Stimulated activated naive CD4-positive, alpha-beta T cell (primary cell): ENCODE measurements around the gene INPP1.

Experiments
- DNase-seq, 6 experiments: peaks; one replicate each; lab custom pipeline; 2025; lab: John Stamatoyannopoulos, UW

Gene INPP1

DNA sequence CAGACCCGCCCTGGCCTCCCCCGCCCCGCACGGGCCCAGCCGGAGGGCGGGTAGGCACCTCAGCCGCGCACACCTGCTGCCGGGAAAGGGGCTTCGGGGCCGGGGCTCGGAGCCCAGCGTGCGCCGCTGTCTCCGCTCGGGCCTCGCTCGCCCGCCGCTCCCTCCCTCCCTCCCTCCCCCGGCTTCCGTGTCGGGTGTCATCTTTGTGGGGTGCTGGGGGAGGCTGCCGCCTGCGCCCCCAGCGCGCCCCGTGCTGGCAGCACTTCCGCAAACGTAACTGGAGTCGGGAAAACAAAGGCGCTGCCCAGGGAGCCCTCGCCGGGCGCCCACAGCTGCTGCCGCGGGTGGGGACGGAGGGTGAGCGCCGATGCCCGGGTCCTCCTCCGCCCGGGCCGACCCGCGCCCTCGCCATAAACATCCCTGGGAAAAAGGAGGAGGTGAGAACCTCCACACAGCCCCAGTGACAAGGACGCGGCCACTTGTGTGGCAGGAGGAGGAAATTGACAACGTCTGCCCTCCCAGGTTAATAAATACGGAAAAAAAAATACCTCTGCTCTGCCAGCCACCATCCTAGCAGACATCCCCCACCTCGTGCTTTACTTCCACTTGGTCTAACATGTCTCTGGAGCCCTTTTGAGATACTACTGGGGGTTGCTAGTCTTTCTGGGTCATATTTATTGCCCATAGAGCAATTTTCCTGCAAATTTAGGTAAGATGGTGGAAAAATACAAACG is 65.3 kb downstream of the INPP1 start:
- peak; percentile 70 to 83 (median 75) for DNase-seq

DNA sequence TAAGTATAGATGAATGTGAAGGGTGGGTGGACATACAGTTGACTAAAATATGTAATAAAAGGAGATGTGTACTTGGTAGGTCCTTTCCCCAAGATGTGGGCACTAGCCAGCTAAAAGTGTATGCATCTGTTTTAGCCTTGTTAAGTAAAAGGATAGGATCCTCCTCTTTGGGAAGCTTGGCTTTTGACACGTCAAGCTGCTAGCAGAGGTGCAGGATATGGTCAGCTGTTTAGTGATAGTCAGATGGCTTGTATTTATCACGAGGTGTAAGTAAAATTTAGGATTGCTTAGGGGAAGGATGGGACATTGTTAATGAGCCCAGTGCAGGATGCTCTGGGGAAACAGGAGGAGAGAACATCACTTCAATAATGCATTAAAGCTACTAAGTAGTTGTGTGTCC is 66.2 kb downstream of the INPP1 start:
- no peak for DNase-seq

DNA sequence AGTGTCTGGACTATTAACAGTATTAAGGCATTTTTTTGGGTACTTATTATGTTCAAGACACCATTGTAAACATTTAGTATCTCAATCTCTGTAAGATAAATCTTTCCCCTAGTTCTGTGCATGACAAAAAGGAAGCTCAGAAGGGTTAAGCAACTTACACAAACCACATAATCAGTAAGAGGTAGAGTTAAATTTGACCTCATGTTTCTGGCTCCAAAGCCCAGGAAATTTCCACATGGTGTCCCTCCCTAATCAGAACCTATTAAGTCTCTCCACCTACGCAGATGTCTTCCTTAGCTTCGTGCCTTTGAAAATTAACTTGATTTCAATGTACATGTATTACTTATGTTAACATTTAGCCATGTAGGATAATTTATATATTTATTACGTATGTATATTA is 66.8 kb downstream of the INPP1 start:
- no peak for DNase-seq

DNA sequence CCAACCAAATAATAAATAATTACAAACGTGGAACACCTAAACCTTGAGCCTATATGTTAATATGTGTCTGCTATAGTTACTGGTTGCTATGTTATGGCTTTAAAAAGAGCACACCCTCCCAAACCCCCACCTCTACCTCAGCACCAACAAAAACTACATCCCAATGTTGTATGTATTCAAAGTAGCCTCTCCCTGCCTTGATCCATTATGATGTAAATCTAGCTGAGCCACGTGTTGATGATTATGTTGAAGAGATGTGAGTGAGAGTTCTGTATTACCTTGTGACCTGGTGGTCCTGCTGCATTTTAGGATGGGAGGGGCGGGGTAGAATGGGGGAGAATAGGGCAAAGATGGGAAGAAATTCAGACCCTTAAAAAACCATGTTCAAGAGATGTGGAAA is 69.6 kb downstream of the INPP1 start:
- no peak for DNase-seq

DNA sequence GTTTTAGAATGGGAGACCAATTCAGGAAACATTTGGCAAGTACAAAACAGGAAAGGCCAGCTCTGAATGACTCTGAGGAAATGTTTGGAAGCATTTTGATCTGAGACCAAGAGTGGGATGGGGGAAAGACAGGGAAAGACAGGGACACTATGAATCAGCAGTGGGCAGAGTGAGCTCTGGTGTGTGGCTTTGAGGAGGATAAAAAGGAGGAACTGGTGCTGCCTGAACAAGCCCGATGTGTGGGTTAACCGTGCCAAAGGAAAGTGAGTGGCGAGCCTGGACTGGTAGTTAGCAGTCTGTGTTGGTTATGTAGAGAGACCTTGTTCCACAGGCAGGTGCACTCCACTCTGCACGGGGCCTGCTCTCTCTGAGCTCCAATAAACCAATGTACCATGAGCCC is 70.0 kb downstream of the INPP1 start:
- DNase-seq: no peak

DNA sequence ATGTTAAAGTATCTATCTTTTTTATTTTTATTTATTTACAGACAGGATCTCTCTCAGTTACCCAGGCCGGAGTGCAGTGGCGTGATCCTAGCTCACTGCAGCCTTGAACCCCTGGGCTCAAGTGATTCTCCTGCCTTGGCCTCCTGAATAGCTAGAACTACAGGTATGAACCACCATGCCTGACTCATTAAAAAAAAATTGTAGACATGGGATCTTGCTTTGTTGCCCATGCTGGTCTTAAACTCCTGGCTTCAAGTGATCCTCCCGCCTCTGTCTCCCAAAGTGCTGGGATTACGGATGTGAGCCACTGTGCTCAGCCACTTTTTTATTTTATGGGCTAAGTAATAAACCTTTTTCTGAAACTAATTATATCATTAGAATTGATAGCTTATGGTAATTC is 71.9 kb downstream of the INPP1 start:
- DNase-seq: no peak

DNA sequence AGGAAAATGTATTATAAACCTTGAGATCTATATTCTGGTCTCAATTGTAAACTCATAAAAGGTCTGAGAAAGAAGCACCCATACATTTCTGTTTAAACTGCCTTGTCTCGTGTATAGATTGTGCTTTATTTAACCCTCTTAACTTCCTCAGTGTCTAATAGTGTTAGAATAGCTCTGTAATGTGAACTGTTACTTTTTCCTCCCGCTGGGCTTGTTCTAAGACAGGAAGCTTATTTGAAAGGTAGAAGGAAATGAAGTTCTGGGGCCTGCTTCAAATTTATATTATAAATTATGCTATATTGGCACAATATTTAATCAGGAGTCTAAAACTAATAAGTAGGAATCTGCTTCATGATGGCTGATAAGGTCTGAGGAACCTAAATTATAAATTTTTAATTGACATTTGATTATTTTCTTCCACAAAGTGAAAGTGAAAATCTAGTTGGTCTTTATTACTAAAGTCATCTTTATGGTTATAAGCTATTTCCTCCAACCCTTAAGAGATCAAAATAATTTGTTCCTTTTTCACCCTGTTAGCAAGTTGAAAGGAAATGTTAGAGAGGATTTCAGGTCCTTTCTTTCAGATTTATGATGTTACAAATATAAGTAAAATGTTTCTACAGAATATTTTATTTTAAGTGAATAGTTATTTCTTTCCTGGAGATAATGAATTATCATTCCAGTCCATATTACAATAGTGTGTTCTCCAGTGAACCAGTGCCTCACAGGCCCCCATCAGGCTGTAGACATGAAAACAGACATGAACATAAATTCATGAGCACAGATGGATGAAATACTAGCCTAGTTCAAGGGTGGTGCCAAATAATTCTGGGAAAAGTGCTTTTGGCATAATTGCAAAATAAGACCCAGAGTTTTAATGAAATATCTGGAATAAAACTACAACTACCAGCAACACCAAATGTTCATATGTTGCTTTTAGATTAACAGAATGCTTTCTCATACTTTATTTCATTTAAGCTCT is 72.7 kb downstream of the INPP1 start:
- peak in 2 of 6 experiments; percentile 25 to 32 for DNase-seq

DNA sequence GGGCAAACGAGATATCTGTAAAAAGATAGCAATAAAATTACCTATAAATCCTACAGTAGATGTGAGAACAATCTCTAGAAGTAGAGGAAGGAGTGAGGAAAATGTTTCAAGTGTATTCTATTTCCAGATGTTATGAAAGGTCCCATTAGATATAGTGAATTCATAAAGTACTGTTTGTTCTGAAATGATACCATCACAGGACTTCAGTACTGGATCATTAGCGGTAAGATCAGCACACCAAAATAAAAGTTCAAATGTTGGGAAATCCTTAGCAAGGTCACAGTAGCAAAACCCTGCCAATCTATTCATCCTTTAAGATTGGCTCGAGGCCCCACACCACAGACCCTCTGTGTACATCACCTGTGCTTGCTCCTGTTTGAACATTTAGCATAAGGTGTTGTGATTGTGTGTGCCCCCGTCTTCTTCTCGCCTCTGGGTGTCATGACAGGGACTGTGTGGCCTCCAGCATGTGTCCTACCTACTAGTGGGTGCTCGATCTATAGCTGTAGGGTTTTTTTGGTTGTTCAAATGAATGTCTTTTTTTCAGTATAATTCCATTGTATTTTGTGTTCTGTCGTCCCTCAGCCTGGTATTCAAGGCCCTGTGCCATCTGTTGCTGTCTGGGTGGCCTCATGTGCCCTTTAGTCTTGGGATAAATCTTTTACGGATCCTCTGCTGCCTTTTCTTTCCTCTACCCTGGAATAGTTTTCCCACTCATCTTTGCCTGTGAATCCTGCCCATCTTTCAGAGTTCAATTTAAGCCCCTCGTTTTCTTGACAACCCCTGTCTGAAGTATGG is 73.9 kb downstream of the INPP1 start:
- DNase-seq: no peak

DNA sequence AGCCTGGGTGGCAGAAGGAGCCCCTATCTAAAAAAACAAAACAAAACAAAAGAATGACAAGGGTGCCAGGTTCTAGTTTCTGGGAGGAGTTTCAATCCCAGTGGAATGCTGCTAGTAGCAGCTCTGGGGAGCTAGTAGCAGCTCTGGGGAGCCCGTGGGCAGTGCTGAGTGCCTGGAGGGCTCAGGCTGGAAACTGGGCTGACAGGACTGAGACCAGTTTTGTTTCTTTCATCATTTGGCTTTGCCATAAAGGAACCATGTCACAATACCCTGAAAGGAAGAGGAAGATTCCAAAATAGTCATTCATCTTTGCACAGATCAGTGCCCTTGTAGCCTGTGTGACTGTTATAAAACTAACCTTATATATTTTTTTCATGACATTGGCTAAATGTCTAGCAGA is 75.3 kb downstream of the INPP1 start:
- DNase-seq: no peak

DNA sequence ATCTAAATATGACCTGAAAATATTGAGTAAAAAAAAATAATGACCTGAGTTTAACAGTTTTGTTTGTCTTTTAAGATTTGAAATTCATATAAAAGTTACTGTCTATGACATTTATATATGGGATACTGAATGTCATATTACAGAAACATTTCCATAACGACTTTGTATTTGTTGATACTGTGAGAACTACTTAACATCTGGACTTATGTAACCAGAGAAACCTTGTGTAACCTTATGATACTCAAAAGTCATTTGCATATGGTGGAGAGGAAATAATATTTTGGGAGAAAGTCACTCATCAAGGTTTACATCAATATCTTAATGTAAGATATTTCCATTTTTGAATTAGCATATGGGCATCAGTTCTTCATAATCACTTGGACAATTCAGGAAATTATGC is 77.4 kb downstream of the INPP1 start:
- DNase-seq: no peak
